Left kidney (tissue), 8 donors: ENCODE measurements around the gene CDK12. TPM values are rescaled to one million over a fixed set of nuclear protein-coding genes. Genes with fewer than 3 reads are reported as not detected.
A peak's percentile ranks its signal among the peaks of the same experiment; 100 is the strongest.
"Not testable (repeated sequence)": the region's sequence is repeated elsewhere in the genome, so short reads cannot be mapped to it uniquely, and the experiment has no call there.

Experiments
- DNase-seq: peaks from one replicate; pipeline ENCODE4 v3.0.0-alpha.2; 2013
- long read RNA-seq, 8 donors: transcript quantifications; one replicate each; lab custom pipeline, GENCODE V29; 2026
- polyA plus RNA-seq: library from polyadenylated mRNA; unstranded; fragments of 120-200 nt; gene quantifications from one replicate; pipeline ENCODE4 v1.2.1, GENCODE V29; 2013; ENCODE audit not compliant: insufficient read length

Gene CDK12
- polyA plus RNA-seq = 77.4 TPM
- long read RNA-seq, donor 1, transcript CDK12-208 (1 exons, 1,963 nt) = major isoform, 12 of 48 reads
- long read RNA-seq, donor 1, partial matches to known transcripts = 36 of 48 reads
- long read RNA-seq, donor 1, other reads (novel, unspliced or antisense) = 0 of 48 reads
- long read RNA-seq, donor 2, full-length matches to known transcripts = 8 of 19 reads
- long read RNA-seq, donor 2, partial matches to known transcripts = 11 of 19 reads
- long read RNA-seq, donor 2, other reads (novel, unspliced or antisense) = 0 of 19 reads
- long read RNA-seq, donor 3, full-length matches to known transcripts = 7 of 22 reads
- long read RNA-seq, donor 3, partial matches to known transcripts = 15 of 22 reads
- long read RNA-seq, donor 3, other reads (novel, unspliced or antisense) = 0 of 22 reads
- long read RNA-seq, donor 4, partial matches to known transcripts = 0 of 1 reads
- long read RNA-seq, donor 4, other reads (novel, unspliced or antisense) = 0 of 1 reads
- long read RNA-seq, donor 5, full-length matches to known transcripts = 4 of 4 reads
- long read RNA-seq, donor 5, partial matches to known transcripts = 0 of 4 reads
- long read RNA-seq, donor 5, other reads (novel, unspliced or antisense) = 0 of 4 reads
- long read RNA-seq, donor 6, transcript CDK12-208 (1 exons, 1,963 nt) = major isoform, 5 of 13 reads
- long read RNA-seq, donor 6, partial matches to known transcripts = 8 of 13 reads
- long read RNA-seq, donor 6, other reads (novel, unspliced or antisense) = 0 of 13 reads
- long read RNA-seq, donor 7, full-length matches to known transcripts = 12 of 22 reads
- long read RNA-seq, donor 7, partial matches to known transcripts = 10 of 22 reads
- long read RNA-seq, donor 7, other reads (novel, unspliced or antisense) = 0 of 22 reads
- long read RNA-seq, donor 8, partial matches to known transcripts = 0 of 7 reads
- long read RNA-seq, donor 8, other reads (novel, unspliced or antisense) = 0 of 7 reads

DNA sequence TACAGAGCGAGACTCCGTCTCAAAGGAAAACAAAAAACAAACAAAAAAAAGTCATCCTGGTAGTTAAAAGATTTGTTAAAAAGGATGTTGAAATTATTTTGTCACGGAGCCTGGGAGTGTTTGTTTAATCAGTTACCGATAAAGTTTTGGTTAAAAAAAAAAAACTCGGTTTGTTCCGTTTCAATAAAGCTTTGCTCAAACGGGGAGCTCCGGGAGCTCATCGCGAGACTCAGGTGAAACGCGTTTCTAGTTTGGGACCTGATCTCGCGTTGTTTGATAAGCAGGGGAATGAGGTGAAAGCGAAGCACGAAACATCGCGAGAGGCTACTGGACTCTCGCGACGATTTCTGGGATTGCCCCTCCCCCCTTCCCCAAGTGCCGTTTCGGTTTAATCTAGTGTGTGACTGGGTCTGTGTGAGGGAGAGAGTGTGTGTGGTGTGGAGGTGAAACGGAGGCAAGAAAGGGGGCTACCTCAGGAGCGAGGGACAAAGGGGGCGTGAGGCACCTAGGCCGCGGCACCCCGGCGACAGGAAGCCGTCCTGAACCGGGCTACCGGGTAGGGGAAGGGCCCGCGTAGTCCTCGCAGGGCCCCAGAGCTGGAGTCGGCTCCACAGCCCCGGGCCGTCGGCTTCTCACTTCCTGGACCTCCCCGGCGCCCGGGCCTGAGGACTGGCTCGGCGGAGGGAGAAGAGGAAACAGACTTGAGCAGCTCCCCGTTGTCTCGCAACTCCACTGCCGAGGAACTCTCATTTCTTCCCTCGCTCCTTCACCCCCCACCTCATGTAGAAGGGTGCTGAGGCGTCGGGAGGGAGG is at the start of gene CDK12:
CDK12 (plus strand) TSS at position 374 of the 813 bp plus-strand sequence. CDS start 586 bp downstream, outside the sequence.
- DNase-seq = peak; percentile 100

GRCh38 chr17:39416141-39416540 is 45.1 kb upstream of the CDK12 start:
- no peak for DNase-seq

GRCh38 chr17:39429600-39429999 is 31.7 kb upstream of the CDK12 start:
- no peak for DNase-seq

DNA sequence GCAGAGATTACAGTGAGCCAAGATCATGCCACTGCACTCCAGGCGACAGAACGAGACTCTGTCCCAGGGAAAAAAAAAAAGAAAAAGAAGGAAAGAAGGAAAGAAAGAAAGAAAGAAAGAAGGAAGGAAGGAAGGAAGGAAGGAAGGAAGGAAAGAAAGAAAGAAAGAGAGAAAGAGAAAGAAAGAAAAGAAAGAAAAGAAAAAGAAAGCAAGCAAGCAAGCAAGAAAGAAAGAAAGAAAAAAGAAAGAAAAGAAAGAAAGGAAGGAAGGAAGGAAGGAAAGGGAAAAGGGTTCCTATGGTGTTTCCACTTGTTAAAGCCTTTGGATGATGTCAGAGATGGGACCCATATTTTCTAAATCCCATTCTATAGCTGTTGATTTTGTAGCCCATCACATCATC is 21.4 kb upstream of the CDK12 start:
- not testable (repeated sequence) for DNase-seq

- no peak for DNase-seq
Measured at GRCh38 chr17:39443326-39443725, 18.0 kb upstream of the CDK12 start.

GRCh38 chr17:39447561-39447960 is 13.7 kb upstream of the CDK12 start:
- no peak for DNase-seq

DNA sequence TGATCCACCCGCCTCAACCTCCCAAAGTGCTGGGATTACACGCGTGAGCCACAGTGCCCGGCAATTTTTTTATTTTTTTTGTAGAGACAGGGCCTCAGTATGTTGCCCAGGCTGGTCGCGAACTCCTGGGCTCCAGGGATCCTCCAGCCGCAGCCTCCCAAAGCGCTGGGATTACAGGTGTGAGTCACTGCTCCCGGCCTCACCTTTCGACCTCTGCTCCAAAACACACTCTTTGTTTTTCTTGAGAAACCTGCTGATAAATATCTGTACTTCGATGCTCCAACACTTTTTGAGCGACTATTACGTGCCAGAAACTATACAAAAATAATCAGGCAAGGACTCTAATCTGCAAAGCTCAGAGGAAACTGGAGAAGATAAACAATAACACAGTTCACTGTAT is 11.2 kb upstream of the CDK12 start:
- DNase-seq = no peak

GRCh38 chr17:39450847-39451581 is 10.3 kb upstream of the CDK12 start, which contains the start of gene MED1:
TSS of gene MED1 (minus strand) at chr17:39451263. CDS start at chr17:39451062, 201 bp downstream.
- peak; percentile 99 for DNase-seq

DNA sequence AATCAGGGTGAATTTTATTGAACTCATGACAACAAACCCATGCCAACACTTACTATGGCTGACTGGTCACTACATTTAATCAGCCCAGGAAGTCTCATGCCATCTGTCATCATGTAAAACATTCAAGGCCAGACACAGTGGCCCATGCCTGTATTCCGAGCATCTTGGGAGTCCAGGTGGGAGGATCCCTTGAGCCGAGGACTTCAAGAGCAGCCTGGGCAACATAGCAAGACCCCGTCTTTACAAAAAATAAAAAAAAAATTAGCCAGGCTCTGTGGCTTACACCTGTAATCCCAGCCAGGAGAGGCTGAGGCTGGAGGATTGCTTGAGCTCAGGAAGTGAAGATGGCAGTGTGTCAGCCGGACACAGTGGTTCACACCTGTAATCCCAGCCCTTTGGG is 5.4 kb upstream of the CDK12 start:
- no peak for DNase-seq

DNA sequence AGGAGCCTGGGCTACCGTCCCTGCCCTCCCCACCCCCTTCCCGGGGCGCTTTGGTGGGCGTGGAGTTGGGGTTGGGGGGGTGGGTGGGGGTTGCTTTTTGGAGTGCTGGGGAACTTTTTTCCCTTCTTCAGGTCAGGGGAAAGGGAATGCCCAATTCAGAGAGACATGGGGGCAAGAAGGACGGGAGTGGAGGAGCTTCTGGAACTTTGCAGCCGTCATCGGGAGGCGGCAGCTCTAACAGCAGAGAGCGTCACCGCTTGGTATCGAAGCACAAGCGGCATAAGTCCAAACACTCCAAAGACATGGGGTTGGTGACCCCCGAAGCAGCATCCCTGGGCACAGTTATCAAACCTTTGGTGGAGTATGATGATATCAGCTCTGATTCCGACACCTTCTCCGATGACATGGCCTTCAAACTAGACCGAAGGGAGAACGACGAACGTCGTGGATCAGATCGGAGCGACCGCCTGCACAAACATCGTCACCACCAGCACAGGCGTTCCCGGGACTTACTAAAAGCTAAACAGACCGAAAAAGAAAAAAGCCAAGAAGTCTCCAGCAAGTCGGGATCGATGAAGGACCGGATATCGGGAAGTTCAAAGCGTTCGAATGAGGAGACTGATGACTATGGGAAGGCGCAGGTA is 762 bp downstream of the CDK12 start:
- no peak for DNase-seq

DNA sequence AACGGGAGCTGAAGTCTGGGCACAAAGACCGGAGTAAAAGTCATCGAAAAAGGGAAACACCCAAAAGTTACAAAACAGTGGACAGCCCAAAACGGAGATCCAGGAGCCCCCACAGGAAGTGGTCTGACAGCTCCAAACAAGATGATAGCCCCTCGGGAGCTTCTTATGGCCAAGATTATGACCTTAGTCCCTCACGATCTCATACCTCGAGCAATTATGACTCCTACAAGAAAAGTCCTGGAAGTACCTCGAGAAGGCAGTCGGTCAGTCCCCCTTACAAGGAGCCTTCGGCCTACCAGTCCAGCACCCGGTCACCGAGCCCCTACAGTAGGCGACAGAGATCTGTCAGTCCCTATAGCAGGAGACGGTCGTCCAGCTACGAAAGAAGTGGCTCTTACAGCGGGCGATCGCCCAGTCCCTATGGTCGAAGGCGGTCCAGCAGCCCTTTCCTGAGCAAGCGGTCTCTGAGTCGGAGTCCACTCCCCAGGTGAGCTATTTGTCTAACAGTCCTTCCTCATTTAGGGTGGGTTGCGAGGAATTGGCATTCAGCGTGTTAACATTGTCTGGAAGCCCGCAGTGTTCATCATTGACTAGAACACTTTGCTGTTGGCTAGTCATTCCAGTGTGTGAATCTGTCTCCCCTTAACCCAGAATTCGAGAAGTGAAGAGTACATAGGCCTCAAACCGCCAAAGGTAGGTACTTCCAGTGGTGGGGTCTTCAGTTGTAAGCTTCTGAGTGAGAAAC is 1.5 kb downstream of the CDK12 start:
- DNase-seq = no peak

DNA sequence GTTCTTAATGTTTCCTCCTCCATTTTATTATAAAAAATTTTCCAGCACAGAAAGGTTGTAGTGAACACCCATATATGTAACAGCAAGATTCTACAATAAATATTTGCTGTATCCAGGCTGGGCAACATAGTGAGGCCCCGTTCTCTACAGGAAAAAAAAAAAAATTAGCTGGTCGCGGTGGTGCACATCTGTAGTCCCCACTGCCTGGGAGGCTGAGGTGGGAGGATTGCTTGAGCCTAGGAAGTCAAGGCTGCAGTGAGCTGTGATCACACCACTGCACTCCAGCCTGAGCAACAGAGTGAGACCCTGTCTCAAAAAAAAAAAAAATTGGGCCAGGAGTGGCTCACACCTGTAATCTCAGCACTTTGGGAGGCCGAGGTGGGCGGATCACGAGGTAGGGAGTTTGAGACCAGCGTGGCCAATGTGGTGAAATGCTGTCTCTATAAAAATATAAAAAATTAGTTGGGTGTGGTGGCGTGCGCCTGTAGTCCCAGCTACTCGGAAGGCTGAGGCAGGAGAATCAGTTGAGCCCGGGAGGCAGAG is 3.4 kb downstream of the CDK12 start:
- not testable (repeated sequence) for DNase-seq

- DNase-seq = not testable (repeated sequence)
Measured at GRCh38 chr17:39468610-39469009, 7.3 kb downstream of the CDK12 start.

DNA sequence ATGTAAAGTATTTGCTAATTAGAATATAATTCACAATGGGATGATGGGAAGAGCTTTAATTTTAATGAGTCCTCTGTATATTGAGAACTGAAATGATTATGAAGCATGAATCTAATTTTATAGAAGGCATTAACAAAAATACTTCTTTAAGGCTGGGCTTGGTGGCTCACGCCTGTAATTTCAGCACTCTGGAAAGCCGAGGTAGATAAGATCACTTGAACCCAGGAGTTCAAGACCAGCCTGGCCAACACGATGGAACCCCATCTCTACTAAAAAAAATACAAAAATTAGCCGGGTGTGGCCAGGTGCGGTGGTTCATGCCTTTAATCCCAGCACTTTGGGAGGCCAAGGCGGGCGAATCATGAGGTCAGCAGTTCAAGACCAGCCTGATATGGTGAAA is 12.0 kb downstream of the CDK12 start:
- no peak for DNase-seq

DNA sequence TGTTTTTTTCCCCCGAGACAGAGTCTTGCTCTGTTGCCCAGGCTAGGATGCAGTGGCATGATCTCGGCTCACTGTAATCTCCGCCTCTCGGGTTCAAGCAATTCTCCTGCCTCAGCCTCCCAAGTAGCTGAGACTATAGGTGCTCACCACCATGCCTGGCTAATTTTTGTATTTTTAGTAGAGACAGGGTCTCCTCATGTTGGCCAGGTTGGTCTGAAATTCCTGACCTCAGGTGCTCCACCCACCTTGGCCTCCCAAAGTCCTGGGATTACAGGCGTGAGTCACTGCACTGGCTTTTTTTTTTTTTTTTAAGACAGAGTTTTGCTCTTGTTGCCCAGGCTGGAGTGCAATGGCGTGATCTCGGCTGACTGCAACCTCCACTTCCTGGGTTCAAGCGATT is 18.3 kb downstream of the CDK12 start:
- not testable (repeated sequence) for DNase-seq

DNA sequence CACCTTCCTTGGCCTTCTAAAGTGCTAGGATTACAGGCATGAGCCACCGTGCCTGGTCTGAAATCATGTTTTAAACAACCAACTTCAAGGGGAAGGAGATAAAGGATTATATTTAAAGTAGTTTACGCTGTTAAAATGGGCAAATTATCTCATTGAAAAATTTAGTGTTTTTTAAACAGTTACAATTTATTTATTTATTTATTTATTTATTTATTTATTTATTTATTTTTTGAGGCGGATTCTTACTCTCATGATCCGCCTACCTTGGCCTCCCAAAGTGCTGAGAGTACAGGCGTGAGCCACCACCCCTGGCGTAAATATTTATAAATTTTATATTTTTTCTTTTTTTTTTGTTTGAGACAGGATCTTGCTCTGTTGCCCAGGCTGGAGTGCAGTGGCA is 22.2 kb downstream of the CDK12 start:
- no peak for DNase-seq

GRCh38 chr17:39484178-39484577 is 22.9 kb downstream of the CDK12 start:
- DNase-seq = no peak

GRCh38 chr17:39485555-39485954 is 24.3 kb downstream of the CDK12 start:
- DNase-seq = no peak

DNA sequence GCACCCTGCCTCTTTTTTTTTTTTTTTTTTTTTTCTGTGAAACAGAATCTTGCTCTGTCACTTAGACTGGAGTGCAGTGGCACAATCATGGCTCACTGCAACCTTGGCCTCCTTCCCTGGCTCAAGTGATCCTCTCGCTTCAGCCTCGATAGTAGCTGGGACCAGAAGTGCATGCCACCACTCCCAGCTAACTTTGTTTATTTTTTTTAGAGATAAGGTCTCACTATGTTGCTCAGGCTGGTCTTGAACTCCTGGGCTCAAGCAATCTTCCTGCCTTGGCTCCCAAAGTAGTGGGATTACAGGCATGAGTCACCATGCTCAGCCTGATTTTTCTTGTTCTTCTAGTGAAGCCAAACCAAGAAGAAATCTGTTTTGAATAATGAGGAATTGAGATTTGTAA is 25.0 kb downstream of the CDK12 start:
- no peak for DNase-seq

DNA sequence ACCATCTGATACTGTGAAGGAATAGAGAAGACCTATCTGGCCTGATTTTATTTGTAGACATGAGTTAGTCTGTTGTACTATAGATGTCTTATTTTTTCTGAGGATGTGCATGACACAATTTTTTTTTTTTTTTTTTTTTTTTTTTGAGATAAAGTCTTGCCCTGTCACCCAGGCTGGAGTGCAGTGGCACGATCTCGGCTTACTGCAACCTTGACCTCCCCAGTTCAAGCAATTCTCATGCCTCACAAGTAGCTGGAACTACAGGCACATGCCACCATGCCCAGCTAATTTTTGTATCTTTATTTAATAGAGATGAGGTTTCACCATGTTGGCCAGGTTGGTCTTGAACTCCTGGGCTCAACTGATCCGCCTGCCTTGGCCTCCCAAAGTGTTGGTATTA is 26.2 kb downstream of the CDK12 start:
- not testable (repeated sequence) for DNase-seq
